NCI-H510A (cell line): ENCODE data around the gene PHAF1.

Experiments used
- DNase-seq: peaks from one replicate; lab custom pipeline; 2025; lab: John Stamatoyannopoulos, UW

PHAF1 gene

GRCh38 chr16:67196881-67197280 lies 87.1 kb downstream of the PHAF1 start:
- DNase-seq, result no peak

GRCh38 chr16:67197704-67198103 lies 88.0 kb downstream of the PHAF1 start:
- no peak for DNase-seq
